SK-N-SH (cell line): ENCODE measurements around the gene KNOP1. TPM values are rescaled to one million over a fixed set of nuclear protein-coding genes. Genes with fewer than 3 reads are reported as not detected.

Experiments used
- CTCF ChIA-PET: fragments of 300-600, 350-600 bp; formaldehyde crosslinking; extraction: SDS; loops from one replicate; lab custom pipeline; 2021; lab: Yijun Ruan, JAX
- POLR2A ChIA-PET: fragments of 350-600 bp; sonication (Branson Sonifier 250); formaldehyde crosslinking; extraction: SDS; loops from one replicate; lab custom pipeline; 2020; ENCODE audit warnings: antibody characterized with exemption, inconsistent platforms; lab: Yijun Ruan, JAX
- DNase-seq: peaks from one replicate; pipeline ENCODE4 v3.0.0; 2012
- H2AFZ ChIP-seq: fragments of 200-600 bp; sonication (generic); 2 replicates; pipeline ENCODE4 v1.8.1; 2016; ENCODE audit warnings: antibody characterized with exemption, mild to moderate bottlenecking, low read depth
- H3F3A ChIP-seq: fragments of 200-600 bp; sonication (generic); replicated peaks from 2 replicates; pipeline ENCODE3; 2016; ENCODE audit warnings: antibody characterized with exemption, mild to moderate bottlenecking; ENCODE audit not compliant: insufficient read depth
- H3K27ac ChIP-seq, 2 experiments: fragments of 200-500 bp in 1 of 2; fragments of 200-600 bp in 1 of 2; sonication (Bioruptor generic) in 1 of 2; sonication (generic), shearing (Covaris generic) in 1 of 2; 2 replicates each; pipeline versions ENCODE4 v1.5.1 to v1.6.1; 2014 to 2016; ENCODE audit warnings: low read depth in 2 of 2, inconsistent platforms in 1 of 2, low read length in 1 of 2, mild to moderate bottlenecking in 1 of 2, mixed read lengths in 1 of 2
- H3K27me3 ChIP-seq: fragments of 200-600 bp; sonication (generic), shearing (Covaris generic); 2 replicates; pipeline ENCODE4 v1.6.1; 2016; ENCODE audit warnings: mixed run types; ENCODE audit not compliant: insufficient read depth
- H3K36me3 ChIP-seq, 2 experiments: fragments of 200-500 bp in 1 of 2; fragments of 200-600 bp in 1 of 2; sonication (Bioruptor generic) in 1 of 2; sonication (generic) in 1 of 2; replicated peaks in 1 of 2; 2 replicates each; pipeline versions ENCODE3 to v1.5.1; 2014 to 2016; ENCODE audit warnings: low read length in 1 of 2, mild to moderate bottlenecking in 1 of 2; ENCODE audit not compliant: insufficient read depth in 2 of 2, control insufficient read depth in 1 of 2
- H3K4me1 ChIP-seq, 2 experiments: fragments of 200-500 bp in 1 of 2; fragments of 200-600 bp in 1 of 2; sonication (Bioruptor generic) in 1 of 2; sonication (generic), shearing (Covaris generic) in 1 of 2; 2 replicates each; pipeline versions ENCODE4 v1.5.1 to v1.6.1; 2014 to 2016; ENCODE audit warnings: low read depth in 1 of 2, low read length in 1 of 2, mixed run types in 1 of 2; ENCODE audit not compliant: insufficient read depth in 2 of 2, control insufficient read depth in 1 of 2
- H3K4me2 ChIP-seq: fragments of 200-600 bp; sonication (generic), shearing (Covaris generic); 2 replicates; pipeline ENCODE4 v1.6.1; 2017; ENCODE audit warnings: mixed run types
- H3K4me3 ChIP-seq, 2 experiments: fragments of 200-500 bp in 1 of 2; fragments of 200-600 bp in 1 of 2; sonication (Bioruptor generic) in 1 of 2; sonication (generic), shearing (Covaris generic) in 1 of 2; 2 replicates each; pipeline versions ENCODE4 v1.5.1 to v1.8.1; 2014 to 2016; ENCODE audit warnings: low read depth in 2 of 2, inconsistent platforms in 1 of 2, low read length in 1 of 2, mild to moderate bottlenecking in 1 of 2, mixed read lengths in 1 of 2, moderate library complexity in 1 of 2
- H3K79me2 ChIP-seq: fragments of 200-600 bp; sonication (generic); 2 replicates; pipeline ENCODE4 v1.8.1; 2017; ENCODE audit warnings: mild to moderate bottlenecking; ENCODE audit not compliant: insufficient read depth
- H3K9ac ChIP-seq: fragments of 200-600 bp; sonication (generic); 2 replicates; pipeline ENCODE4 v1.6.1; 2017; ENCODE audit warnings: mixed run types
- H3K9me2 ChIP-seq: fragments of 200-600 bp; sonication (generic); 2 replicates; pipeline ENCODE4 v1.6.1; 2017; ENCODE audit warnings: mixed run types
- H3K9me3 ChIP-seq: fragments of 200-600 bp; sonication (generic); 2 replicates; pipeline ENCODE4 v1.6.1; 2017; ENCODE audit warnings: mixed run types, mild to moderate bottlenecking, moderate library complexity
- H4K20me1 ChIP-seq: fragments of 200-600 bp; sonication (generic); 2 replicates; pipeline ENCODE4 v1.6.1; 2017; ENCODE audit warnings: mild to moderate bottlenecking, mixed run types; ENCODE audit not compliant: insufficient read depth
- FOXM1 ChIP-seq: IDR thresholded peaks from 2 replicates; pipeline ENCODE4 v1.4.0; 2012; ENCODE audit warnings: low read depth, mild to moderate bottlenecking
- GABPA ChIP-seq: IDR thresholded peaks from 2 replicates; pipeline ENCODE4 v1.4.0; 2012; ENCODE audit warnings: low read depth, mild to moderate bottlenecking
- JUND ChIP-seq: IDR thresholded peaks from 2 replicates; pipeline ENCODE4 v1.4.0; 2012
- NFIC ChIP-seq: IDR thresholded peaks from 2 replicates; pipeline ENCODE4 v1.4.0; 2012; ENCODE audit warnings: borderline replicate concordance
- RAD21 ChIP-seq: IDR thresholded peaks from 2 replicates; pipeline ENCODE4 v1.6.1; 2012; ENCODE audit warnings: mild to moderate bottlenecking, low read length
- RXRA ChIP-seq: IDR thresholded peaks from 2 replicates; pipeline ENCODE4 v1.4.0; 2012; ENCODE audit warnings: low read depth, mild to moderate bottlenecking, borderline replicate concordance
- SMC3 ChIP-seq: IDR thresholded peaks from 2 replicates; pipeline ENCODE4 v1.6.1; 2012; ENCODE audit warnings: low read depth, low read length, improper control_type of control experiment
- YY1 ChIP-seq: IDR thresholded peaks from 2 replicates; pipeline ENCODE4 v1.4.0; 2012; ENCODE audit warnings: low read depth, mild to moderate bottlenecking
- WGBS: methylation state at CpG from one replicate; pipeline ENCODE4 v1.1.6; 2017; ENCODE audit warnings: low lambda C conversion rate; 5-methylcytosine and 5-hydroxymethylcytosine counted together
- polyA plus RNA-seq, 3 experiments: library from polyadenylated mRNA; depleted of rRNA; stranded (reverse); fragments of >200 nt; gene quantifications; 2 replicates each; pipeline ENCODE4 v1.2.3, GENCODE V29; 2012
- TF ChIP-seq, protein P1 (sequence below): IDR thresholded peaks from 2 replicates; pipeline ENCODE4 v1.4.0; 2012; ENCODE audit warnings: low read depth

Gene KNOP1
- polyA plus RNA-seq, 1 of the 3 experiments (the other 2 are of a cell fraction) = 13.2 TPM

- POLR2A ChIA-PET = no interaction called here
- no peaks in the 10 kb centered on the region for H3K9me3 ChIP-seq
These were observed 32.9 kb downstream of the KNOP1 start for GRCh38 chr16:19685176-19685575.

GRCh38 chr16:19683453-19684236, 34.4 kb downstream of the KNOP1 start:
- Histone ChIP-seq H3F3A (peaks cover 4% of the 10 kb centered on the region), H2AFZ (no peak overlapping the region), H3K27me3 (no peaks in the 10 kb centered on the region), H3K9me3 (no peaks in the 10 kb centered on the region), H3K36me3 (peaks cover 29 to 37% of the 10 kb centered on the region in 2 experiments), H3K4me2 (no peak overlapping the region), H3K4me1 (peaks cover 0 to 2% of the 10 kb centered on the region in 2 experiments; a peak in 1 of 4 replicates), H3K9me2 (no peaks in the 10 kb centered on the region), H3K4me3 (no peak overlapping the region), H3K79me2 (no peaks in the 10 kb centered on the region), H3K27ac (no peak overlapping the region), H4K20me1 (no peaks in the 10 kb centered on the region), H3K9ac (no peak overlapping the region)
- TF ChIP-seq SMC3 = no peak
- ChIA-PET CTCF (no interaction called here), POLR2A (no interaction called here)
- 97% methylated on average over 6 of the region's 6 CpGs for WGBS
- no peak for DNase-seq

More at GRCh38 chr16:19685176-19685575, 32.9 kb downstream of the KNOP1 start:
- 99% methylated on average over 4 of the region's 4 CpGs for WGBS
- Histone ChIP-seq H3K4me1 (peaks cover 0 to 2% of the 10 kb centered on the region in 2 experiments; a peak in 1 of 4 replicates), H3K9ac (no peak overlapping the region), H3K27me3 (no peaks in the 10 kb centered on the region), H3K79me2 (no peaks in the 10 kb centered on the region), H3K27ac (no peak overlapping the region), H3K36me3 (peaks cover 28 to 37% of the 10 kb centered on the region in 2 experiments), H3K4me2 (no peak overlapping the region), H3K9me2 (no peaks in the 10 kb centered on the region), H4K20me1 (no peaks in the 10 kb centered on the region), H2AFZ (no peak overlapping the region), H3K4me3 (no peak overlapping the region), H3F3A (peaks cover 4% of the 10 kb centered on the region)
- no peak for DNase-seq
- TF ChIP-seq JUND (no peak), NFIC (no peak), FOXM1 (no peak), GABPA (no peak)
- CTCF ChIA-PET = no interaction called here

DNA sequence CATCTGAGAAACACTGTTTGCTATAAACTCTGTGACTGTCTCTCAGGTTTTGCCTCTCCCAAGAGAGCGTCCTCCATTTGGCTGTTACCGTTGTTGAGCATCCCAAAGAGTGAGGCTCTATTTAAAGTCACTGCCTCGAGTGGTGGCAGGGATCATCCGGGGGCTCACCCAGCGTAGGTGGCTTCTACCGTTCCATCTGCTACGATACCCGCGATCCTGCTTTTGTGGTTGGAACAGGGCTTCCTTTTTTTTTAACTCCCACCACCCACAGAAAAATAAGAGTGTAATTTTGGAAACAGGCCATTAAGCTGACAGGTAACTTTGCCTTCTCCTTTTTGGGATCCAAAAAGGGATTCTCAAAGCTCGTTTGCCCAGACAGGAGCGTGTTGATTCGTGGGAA, 36.4 kb downstream of the KNOP1 start:
- Histone ChIP-seq H3K27me3 (no peaks in the 10 kb centered on the region), H4K20me1 (no peaks in the 10 kb centered on the region), H3K79me2 (no peaks in the 10 kb centered on the region), H3K27ac (no peak overlapping the region), H3K9ac (no peak overlapping the region), H3K36me3 (peaks cover 26 to 30% of the 10 kb centered on the region in 2 experiments), H3K9me2 (no peaks in the 10 kb centered on the region), H3F3A (peaks cover 4% of the 10 kb centered on the region), H2AFZ (no peak overlapping the region), H3K4me1 (peaks cover 0 to 2% of the 10 kb centered on the region in 2 experiments; a peak in 1 of 4 replicates), H3K9me3 (no peaks in the 10 kb centered on the region), H3K4me2 (no peak overlapping the region), H3K4me3 (no peak overlapping the region)
- no peak for TF ChIP-seq YY1
- no peak for TF ChIP-seq JUND
- TF ChIP-seq RXRA = no peak
- TF ChIP-seq SMC3 = no peak
- TF ChIP-seq RAD21 = no peak
- TF ChIP-seq, protein P1, sequence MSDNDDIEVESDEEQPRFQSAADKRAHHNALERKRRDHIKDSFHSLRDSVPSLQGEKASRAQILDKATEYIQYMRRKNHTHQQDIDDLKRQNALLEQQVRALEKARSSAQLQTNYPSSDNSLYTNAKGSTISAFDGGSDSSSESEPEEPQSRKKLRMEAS = no peak
- ChIA-PET POLR2A (no interaction called here), CTCF (interaction anchor here (0.6 kb wide), 1 partner anchor 80 kb away, joined by 3 read pairs; no protein-coding TSS in a partner anchor)
- DNase-seq = no peak
- 95% methylated on average over 12 of the region's 12 CpGs for WGBS
